CD8-positive, alpha-beta memory T cell (primary cell): ENCODE measurements around the gene PRSS27. TPM values are rescaled to one million over a fixed set of nuclear protein-coding genes. Genes with fewer than 3 reads are reported as not detected.

Experiments used
- CTCF ChIA-PET: fragments of 350-600 bp; sonication (Branson Sonifier 250); formaldehyde crosslinking; loops from one replicate; lab custom pipeline; 2021; ENCODE audit warnings: antibody characterized with exemption; lab: Charles Lee
- POLR2A ChIA-PET: fragments of 350-600 bp; sonication (Branson Sonifier 250); formaldehyde crosslinking; loops from one replicate; lab custom pipeline; 2021; ENCODE audit warnings: antibody characterized with exemption; lab: Charles Lee
- DNase-seq, 5 donors: peaks; one replicate each; pipeline versions ENCODE4 v3.0.0 to v3.0.0-alpha.2; 2020 to 2022; ENCODE audit warnings: mixed read lengths in 1 of 5
- H3K27ac ChIP-seq: one replicate; pipeline ENCODE4 v1.7.0; 2013; ENCODE audit warnings: low read depth, mild to moderate bottlenecking, low read length, moderate library complexity
- H3K27me3 ChIP-seq: 2 replicates; pipeline ENCODE4 v1.7.0; 2013; ENCODE audit warnings: low read length, mild to moderate bottlenecking; ENCODE audit not compliant: insufficient read depth, poor library complexity, severe bottlenecking
- H3K36me3 ChIP-seq: 2 replicates; pipeline ENCODE4 v1.7.0; 2013; ENCODE audit warnings: mild to moderate bottlenecking, low read length, moderate library complexity; ENCODE audit not compliant: insufficient read depth
- H3K4me1 ChIP-seq: 2 replicates; pipeline ENCODE4 v1.7.0; 2013; ENCODE audit warnings: mild to moderate bottlenecking, low read length, moderate library complexity; ENCODE audit not compliant: insufficient read depth
- H3K4me3 ChIP-seq: 2 replicates; pipeline ENCODE4 v1.7.0; 2013; ENCODE audit warnings: mild to moderate bottlenecking, low read length
- H3K9me3 ChIP-seq: 2 replicates; pipeline ENCODE4 v1.7.0; 2013; ENCODE audit warnings: mild to moderate bottlenecking, low read length
- H3K27ac Mint-ChIP-seq, 8 donors: one replicate each; pipeline ENCODE4 v1.8.0; 2020 to 2021; ENCODE audit warnings: mixed read lengths in 8 of 8, mild to moderate bottlenecking in 6 of 8, inconsistent platforms in 3 of 8, moderate library complexity in 3 of 8
- H3K27me3 Mint-ChIP-seq, 2 donors: one replicate each; pipeline ENCODE4 v1.8.0; 2020 to 2021; ENCODE audit warnings: mixed read lengths in 2 of 2, mild to moderate bottlenecking in 1 of 2, moderate library complexity in 1 of 2
- H3K36me3 Mint-ChIP-seq, 3 donors: one replicate each; pipeline ENCODE4 v1.8.0; 2020 to 2021; ENCODE audit warnings: mixed read lengths in 3 of 3, inconsistent platforms in 1 of 3, mild to moderate bottlenecking in 1 of 3
- H3K4me1 Mint-ChIP-seq, 3 donors: one replicate each; pipeline ENCODE4 v1.8.0; 2020 to 2021; ENCODE audit warnings: mixed read lengths in 3 of 3, inconsistent platforms in 1 of 3, mild to moderate bottlenecking in 1 of 3
- H3K4me3 Mint-ChIP-seq, 7 donors: one replicate each; pipeline ENCODE4 v1.8.0; 2020 to 2021; ENCODE audit warnings: mixed read lengths in 7 of 7, mild to moderate bottlenecking in 6 of 7, moderate library complexity in 4 of 7, inconsistent platforms in 2 of 7
- H3K9me3 Mint-ChIP-seq, 5 donors: one replicate each; pipeline ENCODE4 v1.8.0; 2020 to 2022; ENCODE audit warnings: mixed read lengths in 5 of 5, mild to moderate bottlenecking in 3 of 5, moderate library complexity in 2 of 5, inconsistent platforms in 1 of 5
- polyA plus RNA-seq: library from polyadenylated mRNA; unstranded; fragments of 300-500 nt; fragmentation: Illumina TruSeq; gene quantifications from one replicate; pipeline ENCODE4 v1.2.3, GENCODE V29; 2021
- total RNA-seq, 2 experiments: library from RNA; stranded (reverse); gene quantifications; one replicate each; pipeline ENCODE4 v1.2.3, GENCODE V29; 2021

PRSS27 gene
- total and polyA plus RNA-seq, 3 experiments from 2014 or later = 1.3 to 1.6 TPM; not detected in 1

DNA sequence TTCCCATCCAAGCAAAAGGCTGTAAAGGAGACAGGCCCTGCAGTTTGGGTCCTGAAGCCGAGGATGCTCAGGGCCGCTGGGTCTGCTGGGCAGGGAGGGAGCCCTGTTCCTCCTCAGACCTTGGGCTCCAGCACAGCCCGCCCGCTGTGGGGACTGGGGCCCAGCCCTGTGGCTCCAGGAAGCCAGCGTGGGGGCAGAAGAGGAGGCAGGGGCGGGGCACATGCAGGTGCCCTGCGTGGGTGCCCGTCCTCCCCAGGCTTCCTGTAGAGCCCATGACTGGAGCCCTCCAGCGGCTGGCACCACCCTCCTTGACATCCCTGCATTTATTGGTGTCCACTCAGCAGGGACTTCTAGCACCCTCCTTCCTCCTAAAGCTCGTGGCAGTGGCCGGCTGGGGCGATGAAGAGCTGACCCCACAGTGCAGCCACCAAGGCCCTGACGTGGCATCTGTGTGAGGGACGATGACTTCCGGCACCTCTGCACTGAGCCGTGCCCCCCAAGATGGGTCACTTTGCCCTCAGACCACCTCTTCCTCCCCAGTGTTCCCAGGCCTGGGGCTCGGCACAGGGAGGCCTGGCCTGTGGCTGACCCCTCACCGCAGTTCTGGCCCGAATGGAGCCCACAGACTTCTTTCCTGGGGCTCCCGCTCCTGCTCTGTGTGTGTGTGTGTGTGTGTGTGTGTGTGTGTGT, 9.9 kb downstream of the PRSS27 start:
- Histone ChIP-seq H3K9me3 (no peaks in the 10 kb centered on the region), H3K36me3 (peaks cover 7% of the 10 kb centered on the region), H3K27ac (no peak overlapping the region), H3K27me3 (no peaks in the 10 kb centered on the region), H3K4me3 (no peak overlapping the region), H3K4me1 (no peaks in the 10 kb centered on the region)
- DNase-seq = no peak
- H3K27me3 Mint-ChIP-seq = no peaks in the 10 kb centered on the region
- peaks cover 0 to 4% (median 4%) of the 10 kb centered on the region in 3 donors for H3K4me1 Mint-ChIP-seq
- H3K9me3 Mint-ChIP-seq = no peaks in the 10 kb centered on the region
- CTCF ChIA-PET = no interaction called here
- peak overlapping the region in 1 of 8 donors; percentile 68 for H3K27ac Mint-ChIP-seq
- H3K4me3 Mint-ChIP-seq = no peak overlapping the region
- peaks cover 0 to 32% (median 4%) of the 10 kb centered on the region in 3 donors for H3K36me3 Mint-ChIP-seq
- POLR2A ChIA-PET = no interaction called here

DNA sequence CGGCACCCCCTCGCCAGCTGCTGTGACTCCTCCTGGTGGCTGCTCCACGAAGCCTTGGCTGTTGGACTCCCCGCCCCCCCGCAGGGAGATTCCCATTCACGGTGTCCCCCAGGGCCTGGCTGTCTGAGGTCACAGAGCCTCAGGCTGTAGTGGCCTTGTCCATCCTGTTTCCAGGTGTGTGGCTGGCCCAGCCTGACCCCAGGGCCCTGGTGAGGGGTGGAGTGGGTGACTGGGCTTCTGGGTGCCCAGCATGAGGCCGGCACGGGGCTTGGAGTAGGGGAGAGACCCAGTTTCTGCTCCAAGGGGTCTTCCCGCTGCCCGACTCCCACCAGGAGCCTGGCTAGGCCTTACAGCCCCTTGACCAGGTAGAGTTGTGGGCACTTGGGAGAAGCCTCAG, 10.4 kb downstream of the PRSS27 start:
- Mint-ChIP-seq H3K4me1 (no peaks in the 10 kb centered on the region), H3K36me3 (peaks cover 0 to 36% (median 4%) of the 10 kb centered on the region in 3 donors), H3K4me3 (no peak overlapping the region), H3K9me3 (no peaks in the 10 kb centered on the region), H3K27ac (no peak overlapping the region), H3K27me3 (no peaks in the 10 kb centered on the region)
- H3K4me1 ChIP-seq = no peaks in the 10 kb centered on the region
- H3K27ac ChIP-seq = no peak overlapping the region
- no peaks in the 10 kb centered on the region for H3K27me3 ChIP-seq
- H3K9me3 ChIP-seq = no peaks in the 10 kb centered on the region
- H3K4me3 ChIP-seq = no peak overlapping the region
- ChIA-PET CTCF (interaction anchor here (1.0 kb wide), 1 partner anchor 15 kb away, joined by 3 read pairs; no protein-coding TSS in a partner anchor), POLR2A (no interaction called here)
- no peak for DNase-seq
- H3K36me3 ChIP-seq = peaks cover 7% of the 10 kb centered on the region

- Mint-ChIP-seq H3K36me3 (peaks cover 0 to 36% (median 4%) of the 10 kb centered on the region in 3 donors), H3K4me3 (no peak overlapping the region), H3K4me1 (no peaks in the 10 kb centered on the region), H3K27me3 (no peaks in the 10 kb centered on the region), H3K27ac (no peak overlapping the region), H3K9me3 (no peaks in the 10 kb centered on the region)
- Histone ChIP-seq H3K9me3 (no peaks in the 10 kb centered on the region), H3K4me1 (no peaks in the 10 kb centered on the region), H3K36me3 (peaks cover 7% of the 10 kb centered on the region), H3K27ac (no peak overlapping the region), H3K4me3 (no peak overlapping the region), H3K27me3 (no peaks in the 10 kb centered on the region)
- CTCF ChIA-PET = interaction anchor here (1.0 kb wide), 1 partner anchor 16 kb away, joined by 3 read pairs; no protein-coding TSS in a partner anchor
- POLR2A ChIA-PET = no interaction called here
- DNase-seq = no peak
Measured at GRCh38 chr16:2708955-2709587, 11.0 kb downstream of the PRSS27 start.

DNA sequence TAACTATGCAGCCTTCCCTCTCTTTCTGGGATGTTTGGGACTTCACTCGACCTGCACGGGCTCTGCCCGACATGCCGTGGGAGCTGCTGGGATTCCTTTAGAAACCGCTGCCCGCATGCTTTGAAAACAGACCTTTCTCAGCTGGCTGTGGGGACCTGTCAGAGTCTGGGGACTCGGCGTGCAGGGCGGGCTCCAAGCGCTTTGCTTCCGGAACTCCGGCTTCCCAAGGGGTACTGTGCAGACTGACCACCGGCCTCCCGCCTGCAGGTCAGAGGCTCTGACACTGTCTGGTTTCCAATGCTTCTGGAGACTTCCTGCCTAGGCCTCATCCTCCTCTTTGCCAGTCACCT, 11.8 kb downstream of the PRSS27 start:
- Histone ChIP-seq H3K4me3 (no peak overlapping the region), H3K9me3 (no peaks in the 10 kb centered on the region), H3K27ac (no peak overlapping the region), H3K4me1 (no peaks in the 10 kb centered on the region), H3K27me3 (no peaks in the 10 kb centered on the region), H3K36me3 (peaks cover 7% of the 10 kb centered on the region)
- no peaks in the 10 kb centered on the region for H3K27me3 Mint-ChIP-seq
- no peak overlapping the region for H3K4me3 Mint-ChIP-seq
- ChIA-PET CTCF (no interaction called here), POLR2A (no interaction called here)
- no peak for DNase-seq
- H3K4me1 Mint-ChIP-seq = no peaks in the 10 kb centered on the region
- peaks cover 0 to 43% (median 4%) of the 10 kb centered on the region in 3 donors for H3K36me3 Mint-ChIP-seq
- H3K9me3 Mint-ChIP-seq = no peaks in the 10 kb centered on the region
- H3K27ac Mint-ChIP-seq = no peak overlapping the region

- H3K4me3 ChIP-seq = no peak overlapping the region
- DNase-seq = no peak
- H3K27ac Mint-ChIP-seq = peak overlapping the region in 1 of 8 donors; percentile 70
- H3K9me3 ChIP-seq = no peaks in the 10 kb centered on the region
- ChIA-PET POLR2A (no interaction called here), CTCF (no interaction called here)
- no peak overlapping the region for H3K27ac ChIP-seq
- H3K27me3 Mint-ChIP-seq = no peaks in the 10 kb centered on the region
- H3K36me3 ChIP-seq = peaks cover 7% of the 10 kb centered on the region
- H3K4me1 Mint-ChIP-seq = no peaks in the 10 kb centered on the region
- peaks cover 0 to 48% (median 4%) of the 10 kb centered on the region in 3 donors for H3K36me3 Mint-ChIP-seq
- no peak overlapping the region for H3K4me3 Mint-ChIP-seq
- no peaks in the 10 kb centered on the region for H3K27me3 ChIP-seq
- H3K4me1 ChIP-seq = no peaks in the 10 kb centered on the region
- H3K9me3 Mint-ChIP-seq = no peaks in the 10 kb centered on the region
Measured at GRCh38 chr16:2707368-2708289, 12.4 kb downstream of the PRSS27 start.

DNA sequence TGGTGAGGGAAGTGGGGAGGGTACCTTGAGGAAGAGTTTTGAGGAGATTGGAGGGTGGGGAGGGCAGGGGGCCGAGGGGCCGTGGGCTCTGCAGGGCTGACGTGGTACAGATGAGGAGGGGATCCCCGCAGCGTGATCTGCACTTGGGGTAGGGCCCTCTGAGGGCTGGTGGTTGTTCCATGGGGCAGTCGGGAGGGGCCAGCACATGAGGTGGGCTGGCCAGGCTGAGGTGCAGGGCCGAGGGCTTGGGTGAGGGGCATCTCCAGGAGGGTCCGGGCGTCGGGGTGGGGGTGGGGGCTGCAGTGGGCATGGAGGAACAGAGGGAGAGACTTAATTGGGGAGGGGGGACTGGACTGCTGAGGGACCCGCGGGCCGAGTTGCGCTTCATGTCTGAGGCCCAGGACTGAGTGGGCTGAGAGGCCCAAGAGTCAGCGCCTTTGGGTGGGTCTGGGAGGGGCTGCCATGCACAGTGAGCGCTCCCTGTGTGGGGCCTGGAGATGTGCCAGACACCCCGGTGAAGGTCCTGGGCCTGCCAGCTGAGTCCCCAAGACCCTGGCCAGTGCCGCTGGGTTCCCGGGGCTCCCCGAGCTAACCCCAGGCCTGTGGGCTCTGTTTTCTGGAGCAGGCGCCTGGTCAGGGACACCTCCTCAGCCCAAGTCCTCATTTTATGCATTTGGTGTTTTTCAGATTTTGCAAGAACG, 13.3 kb downstream of the PRSS27 start:
- POLR2A ChIA-PET = no interaction called here
- Mint-ChIP-seq H3K4me1 (no peaks in the 10 kb centered on the region), H3K27me3 (no peaks in the 10 kb centered on the region), H3K27ac (no peak overlapping the region), H3K9me3 (no peaks in the 10 kb centered on the region), H3K36me3 (peaks cover 0 to 56% (median 4%) of the 10 kb centered on the region in 3 donors), H3K4me3 (no peak overlapping the region)
- Histone ChIP-seq H3K27ac (no peak overlapping the region), H3K4me3 (no peak overlapping the region), H3K4me1 (no peaks in the 10 kb centered on the region), H3K9me3 (no peaks in the 10 kb centered on the region), H3K27me3 (no peaks in the 10 kb centered on the region), H3K36me3 (peaks cover 7% of the 10 kb centered on the region)
- CTCF ChIA-PET = no interaction called here
- no peak for DNase-seq

DNA sequence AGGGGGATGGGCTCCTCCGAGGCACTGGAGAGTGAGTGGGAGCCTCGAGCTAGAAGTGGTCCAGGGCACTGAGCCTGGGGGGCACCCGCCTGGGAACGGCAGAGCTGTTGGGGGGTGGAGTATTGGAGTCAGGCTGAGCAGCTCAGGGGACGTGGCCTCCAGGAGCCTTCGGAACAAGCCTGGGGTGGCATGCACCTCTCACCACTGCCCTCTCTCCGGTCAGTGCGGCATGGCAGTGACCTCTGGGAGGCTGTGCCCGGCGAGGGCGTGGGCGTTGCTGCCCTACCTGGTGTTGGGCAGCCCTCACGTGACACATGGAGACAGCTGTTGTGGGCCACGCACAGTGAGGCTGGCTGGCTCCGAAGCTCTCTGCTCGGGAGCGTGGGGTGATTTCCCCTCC, 13.9 kb downstream of the PRSS27 start:
- Histone ChIP-seq H3K4me3 (no peak overlapping the region), H3K36me3 (peaks cover 7% of the 10 kb centered on the region), H3K27ac (no peak overlapping the region), H3K27me3 (no peaks in the 10 kb centered on the region), H3K9me3 (no peaks in the 10 kb centered on the region), H3K4me1 (no peaks in the 10 kb centered on the region)
- Mint-ChIP-seq H3K27me3 (no peaks in the 10 kb centered on the region), H3K4me1 (no peaks in the 10 kb centered on the region), H3K4me3 (no peak overlapping the region), H3K27ac (no peak overlapping the region), H3K9me3 (no peaks in the 10 kb centered on the region), H3K36me3 (peaks cover 0 to 60% (median 4%) of the 10 kb centered on the region in 3 donors)
- ChIA-PET CTCF (no interaction called here), POLR2A (no interaction called here)
- no peak for DNase-seq
